K562 (cell line): ENCODE measurements around the gene DAB1. TPM values are rescaled to one million over a fixed set of nuclear protein-coding genes. Genes with fewer than 3 reads are reported as not detected.

Experiments
- ATAC-seq: fragments of 200-7000 bp; cut with Tn5 transposase; 3 replicates; pipeline ENCODE4 v1.9.1; 2020; ENCODE audit warnings: moderate library complexity
- BruUV-seq: library from RNA; stranded (reverse); fragments of 400-500 nt; replicated peaks from 2 replicates; lab custom pipeline; 2021; lab: Mats Ljungman, UMichigan
- CTCF ChIA-PET: fragments of 300-600 bp; formaldehyde crosslinking; extraction: SDS; loops from one replicate; lab custom pipeline; 2021; ENCODE audit warnings: low intra/inter-chr PET ratio; lab: Yijun Ruan, JAX
- POLR2A ChIA-PET: fragments of 300-600, 350-650 bp; sonication (Branson Sonifier 250); formaldehyde crosslinking; extraction: SDS; loops from one replicate; lab custom pipeline; 2021; ENCODE audit warnings: antibody characterized with exemption, inconsistent platforms; lab: Yijun Ruan, JAX
- DNase-seq, 4 experiments: peaks; one replicate each; pipeline versions ENCODE4 v3.0.0 to v3.0.0-alpha.2; 2011 to 2018; ENCODE audit warnings: low spot score in 3 of 4, mixed read lengths in 3 of 4; ENCODE audit errors: extremely low read depth in 1 of 4
- FAIRE-seq: peaks from 2 replicates; lab custom pipeline; 2011; peaks lifted over from hg19 to GRCh38; lab: Jason Lieb, UNC
- H2AFZ ChIP-seq: 2 replicates; pipeline ENCODE4 v1.6.0; 2011; ENCODE audit warnings: low read depth, low read length, control low read depth, inconsistent platforms
- H3K27ac ChIP-seq: fragments of 200-600 bp; 3 replicates; pipeline ENCODE4 v1.8.0; 2011; ENCODE audit warnings: low read depth, mild to moderate bottlenecking, control low read depth, inconsistent platforms, low read length, moderate library complexity, mixed read lengths; ENCODE audit errors: extremely low read depth
- H3K27me3 ChIP-seq, 2 experiments: fragments of 300-600 bp in 1 of 2; 2 replicates in 1 of 2; 3 replicates in 1 of 2; pipeline versions ENCODE4 v1.6.0 to v1.8.0; 2011; ENCODE audit warnings: inconsistent platforms in 2 of 2, low read length in 2 of 2, mild to moderate bottlenecking in 1 of 2, mixed read lengths in 1 of 2, moderate library complexity in 1 of 2; ENCODE audit not compliant: control insufficient read depth in 2 of 2, insufficient read depth in 2 of 2
- H3K36me3 ChIP-seq: fragments of 300-600 bp; 3 replicates; pipeline ENCODE4 v1.8.0; 2011; ENCODE audit warnings: mild to moderate bottlenecking, low read length, inconsistent platforms; ENCODE audit not compliant: control insufficient read depth, insufficient read depth
- H3K4me1 ChIP-seq, 2 experiments: fragments of 200-600 bp in 1 of 2; replicated peaks in 1 of 2; 2 replicates in 1 of 2; 3 replicates in 1 of 2; pipeline versions ENCODE4 v1.5.1 to v1.8.0; 2011; ENCODE audit warnings: inconsistent platforms in 2 of 2, low read length in 2 of 2, mild to moderate bottlenecking in 1 of 2, mixed read lengths in 1 of 2, moderate library complexity in 1 of 2; ENCODE audit not compliant: control insufficient read depth in 2 of 2, insufficient read depth in 2 of 2
- H3K4me2 ChIP-seq: 2 replicates; pipeline ENCODE4 v1.6.1; 2011; ENCODE audit warnings: low read length, control low read depth, inconsistent platforms, mixed read lengths; ENCODE audit not compliant: insufficient read depth
- H3K4me3 ChIP-seq: fragments of 200-600 bp; sonication (generic), shearing (Covaris generic); 2 replicates; pipeline ENCODE4 v1.5.1; 2016; ENCODE audit warnings: control low read depth, inconsistent platforms
- H3K79me2 ChIP-seq: fragments of 200-600 bp; 3 replicates; pipeline ENCODE4 v1.8.0; 2011; ENCODE audit warnings: low read length, inconsistent platforms; ENCODE audit not compliant: control insufficient read depth, insufficient read depth
- H3K9ac ChIP-seq, 2 experiments: 2 replicates each; pipeline versions ENCODE4 v1.6.0 to v1.6.1; 2011; ENCODE audit warnings: low read depth in 2 of 2, low read length in 2 of 2, control low read depth in 1 of 2, inconsistent platforms in 1 of 2, mild to moderate bottlenecking in 1 of 2, mixed read lengths in 1 of 2; ENCODE audit not compliant: insufficient read depth in 1 of 2
- H3K9me1 ChIP-seq: one replicate; pipeline ENCODE4 v1.6.0; 2011; ENCODE audit warnings: inconsistent platforms, mild to moderate bottlenecking, low read length, moderate library complexity; ENCODE audit not compliant: control insufficient read depth, insufficient read depth
- H3K9me3 ChIP-seq: replicated peaks from 2 replicates; pipeline ENCODE4 v1.5.1; 2011; ENCODE audit warnings: low read depth, low read length, inconsistent platforms; ENCODE audit not compliant: control insufficient read depth, insufficient read depth
- H4K20me1 ChIP-seq: replicated peaks from 2 replicates; pipeline ENCODE4 v1.6.1; 2011; ENCODE audit warnings: low read length, inconsistent platforms, mixed read lengths; ENCODE audit not compliant: control insufficient read depth, insufficient read depth
- ARID2 ChIP-seq: fragments of 450-650 bp; IDR thresholded peaks from 2 replicates; pipeline ENCODE4 v1.6.1; 2017; ENCODE audit warnings: antibody characterized with exemption, mild to moderate bottlenecking
- BRD9 ChIP-seq: fragments of 450-650 bp; IDR thresholded peaks from 2 replicates; pipeline ENCODE4 v1.6.1; 2018; ENCODE audit warnings: low read depth; ENCODE audit not compliant: partially characterized antibody
- EP300 ChIP-seq: IDR thresholded peaks from 2 replicates; pipeline ENCODE4 v1.6.1; 2012; ENCODE audit warnings: low read length, improper control_type of control experiment
- HMGXB4 ChIP-seq: sonication (generic); formaldehyde crosslinking; IDR thresholded peaks from 2 replicates; pipeline ENCODE4 v1.8.1; 2023; ENCODE audit warnings: mild to moderate bottlenecking, missing genetic modification reagents
- POLR3A ChIP-seq: IDR thresholded peaks from 2 replicates; pipeline ENCODE4 v1.6.1; 2011; ENCODE audit warnings: borderline replicate concordance, mild to moderate bottlenecking, moderate library complexity; ENCODE audit not compliant: insufficient read length, insufficient read depth; ENCODE audit errors: extremely low read depth
- STAT6 ChIP-seq: sonication (generic); formaldehyde crosslinking; IDR thresholded peaks from 2 replicates; pipeline ENCODE4 v1.8.1; 2023; ENCODE audit warnings: mild to moderate bottlenecking, missing genetic modification reagents
- TSC22D4 ChIP-seq: fragments of 450-650 bp; IDR thresholded peaks from 2 replicates; pipeline ENCODE4 v1.6.1; 2016; ENCODE audit warnings: missing genetic modification characterization, missing biosample characterization, control low read depth
- TSHZ1 ChIP-seq: fragments of 250-450 bp; sonication (Bioruptor Pico); IDR thresholded peaks from 2 replicates; pipeline ENCODE4 v1.4.0; 2020; ENCODE audit warnings: mild to moderate bottlenecking, moderate library complexity
- WGBS: fragments of 100-300 bp; shearing (Covaris generic); methylation state at CpG from one replicate; pipeline ENCODE4 v1.1.6; 2016; ENCODE audit warnings: low coverage, mixed read lengths; ENCODE audit not compliant: insufficient coverage; ENCODE audit errors: missing lambda C conversion rate; 5-methylcytosine and 5-hydroxymethylcytosine counted together
- in situ Hi-C: fragments of 300-500 bp; cut with MboI; formaldehyde crosslinking; loops from 4 replicates; pipeline ENCODE4 v1.15.0; 2018; ENCODE audit warnings: inconsistent platforms, mixed read lengths
- intact Hi-C: fragments of 100-400 bp; cut with micrococcal nuclease; formaldehyde crosslinking; loops from 2 replicates; pipeline ENCODE4 v1.14.2; 2022
- polyA plus RNA-seq, 8 experiments: library from polyadenylated mRNA; depleted of rRNA in 4 of 8; stranded (reverse) in 5 of 8; unstranded in 3 of 8; fragments of >200 nt; fragmentation: Nextera tagmentation in 2 of 8; fragmentation: Illumina TruSeq in 1 of 8; extraction: Ambion mirVana in 2 of 8; extraction: Trizol in 1 of 8; gene quantifications; 2 replicates each; pipeline versions ENCODE4 v1.2.1 to v1.2.3, GENCODE V29; 2011 to 2014; ENCODE audit warnings: inconsistent platforms in 1 of 8, missing spikeins in 1 of 8
- total RNA-seq, 7 experiments: library from RNA; depleted of rRNA in 6 of 7; stranded (reverse); fragments of >200 nt in 6 of 7; fragmentation: Illumina TruSeq in 2 of 7; extraction: Trizol in 2 of 7; gene quantifications; 2 replicates each; pipeline versions ENCODE4 v1.2.1 to v1.2.3, GENCODE V29; 2011 to 2021; ENCODE audit warnings: low replicate concordance in 1 of 7

DAB1 gene
- total and polyA plus RNA-seq, 9 of the 15 experiments (the other 6 are each of a cell fraction or from before 2014, with no cell fraction given), result not detected

- no peak for TF ChIP-seq POLR3A
- TF ChIP-seq EP300, result no peak
- TF ChIP-seq HMGXB4 (CRISPR knock-in tag), result no peak
- TF ChIP-seq STAT6, result no peak
- TF ChIP-seq TSC22D4 (tag), result no peak
Observed at GRCh38 chr1:57186455-57186854, 237.4 kb downstream of the DAB1 start (continued).

- H3K9me1 ChIP-seq, result no peaks in the 10 kb centered on the region
- BruUV-seq, result no TSS peak
- no peak overlapping the region for H3K9ac ChIP-seq
- H3K4me3 ChIP-seq, result no peak overlapping the region
- no peak overlapping the region for H3K27ac ChIP-seq
- no peaks in the 10 kb centered on the region; a peak in 1 of 5 replicates for H3K27me3 ChIP-seq
- POLR2A ChIA-PET, result no interaction called here
- DNase-seq, result no peak
- ATAC-seq, result no peak
- whole genome bisulfite sequencing, result 2% methylated on average over 4 of the region's 4 CpGs
- no peaks in the 10 kb centered on the region for H3K4me1 ChIP-seq
- TF ChIP-seq TSHZ1 (CRISPR knock-in tag) (no peak), ARID2 (no peak), BRD9 (no peak)
- no peaks in the 10 kb centered on the region for H3K79me2 ChIP-seq
- CTCF ChIA-PET, result no interaction called here
- in situ Hi-C loops (no loop called here), intact Hi-C loops (no loop called here)
- no peak overlapping the region for H2AFZ ChIP-seq
- no peaks in the 10 kb centered on the region for H4K20me1 ChIP-seq
- H3K4me2 ChIP-seq, result no peak overlapping the region
- H3K9me3 ChIP-seq, result no peaks in the 10 kb centered on the region
- FAIRE-seq, result no peak
- no peaks in the 10 kb centered on the region for H3K36me3 ChIP-seq
Observed at GRCh38 chr1:57179001-57179400, 244.9 kb downstream of the DAB1 start.
